K562 (cell line): Measurements from ENCODE around the gene LRMDA.

Source experiments
- POLR2AphosphoS5 ChIP-seq: IDR thresholded peaks from 2 replicates; pipeline ENCODE4 v1.6.1; 2011; ENCODE audit warnings: mild to moderate bottlenecking, low read depth, low read length, moderate library complexity; ENCODE audit not compliant: control insufficient read depth, insufficient read depth
- SRSF1 ChIP-seq: fragments of 200-400 bp; formaldehyde crosslinking; IDR thresholded peaks from 2 replicates; pipeline ENCODE4 v1.6.1; 2017; ENCODE audit warnings: mild to moderate bottlenecking, low read depth, low read length, moderate library complexity
- ZNF23 ChIP-seq: fragments of 250-450 bp; sonication (Bioruptor Pico); IDR thresholded peaks from 2 replicates; pipeline ENCODE4 v1.4.0; 2020; ENCODE audit warnings: mild to moderate bottlenecking
- ZNF764 ChIP-seq: fragments of 250-450 bp; sonication (Bioruptor Pico); IDR thresholded peaks from 2 replicates; pipeline ENCODE4 v1.4.0; 2020; ENCODE audit warnings: low read depth, mild to moderate bottlenecking, moderate library complexity

GRCh38 chr10:76111404-76111803, 680.0 kb downstream of the LRMDA start:
- TF ChIP-seq POLR2AphosphoS5 (no peak), ZNF764 (CRISPR knock-in tag) (no peak), ZNF23 (CRISPR knock-in tag) (no peak), SRSF1 (no peak)
